GM12891 (cell line): ENCODE data around the gene CTBP2.
A peak's percentile ranks its signal among the peaks of the same experiment; 100 is the strongest.

Experiments used
- DNase-seq: peaks from one replicate; pipeline ENCODE4 v3.0.0; 2011; ENCODE audit warnings: low spot score; ENCODE audit not compliant: insufficient read length
- FAIRE-seq: peaks from 2 replicates; lab custom pipeline; 2011; peaks lifted over from hg19 to GRCh38; lab: Jason Lieb, UNC
- PAX5 ChIP-seq: IDR thresholded peaks from 2 replicates; pipeline ENCODE4 v1.6.1; 2011; ENCODE audit warnings: low read length, moderate library complexity, mild to moderate bottlenecking; ENCODE audit not compliant: insufficient read depth, severe bottlenecking
- POLR2A ChIP-seq: IDR thresholded peaks from 2 replicates; pipeline ENCODE4 v1.6.1; 2011; ENCODE audit warnings: low read depth, low read length, control low read depth
- POLR2AphosphoS5 ChIP-seq: IDR thresholded peaks from 2 replicates; pipeline ENCODE4 v1.6.1; 2011; ENCODE audit warnings: low read depth, low read length, control low read depth
- POU2F2 ChIP-seq: IDR thresholded peaks from 2 replicates; pipeline ENCODE4 v1.6.1; 2011; ENCODE audit warnings: low read depth, mild to moderate bottlenecking, control low read depth, low read length, moderate library complexity
- SPI1 ChIP-seq: IDR thresholded peaks from 2 replicates; pipeline ENCODE4 v1.6.1; 2011; ENCODE audit warnings: low read depth, low read length, control low read depth
- TAF1 ChIP-seq: IDR thresholded peaks from 2 replicates; pipeline ENCODE4 v1.6.1; 2011; ENCODE audit warnings: low read depth, low read length, control low read depth

Gene CTBP2

DNA sequence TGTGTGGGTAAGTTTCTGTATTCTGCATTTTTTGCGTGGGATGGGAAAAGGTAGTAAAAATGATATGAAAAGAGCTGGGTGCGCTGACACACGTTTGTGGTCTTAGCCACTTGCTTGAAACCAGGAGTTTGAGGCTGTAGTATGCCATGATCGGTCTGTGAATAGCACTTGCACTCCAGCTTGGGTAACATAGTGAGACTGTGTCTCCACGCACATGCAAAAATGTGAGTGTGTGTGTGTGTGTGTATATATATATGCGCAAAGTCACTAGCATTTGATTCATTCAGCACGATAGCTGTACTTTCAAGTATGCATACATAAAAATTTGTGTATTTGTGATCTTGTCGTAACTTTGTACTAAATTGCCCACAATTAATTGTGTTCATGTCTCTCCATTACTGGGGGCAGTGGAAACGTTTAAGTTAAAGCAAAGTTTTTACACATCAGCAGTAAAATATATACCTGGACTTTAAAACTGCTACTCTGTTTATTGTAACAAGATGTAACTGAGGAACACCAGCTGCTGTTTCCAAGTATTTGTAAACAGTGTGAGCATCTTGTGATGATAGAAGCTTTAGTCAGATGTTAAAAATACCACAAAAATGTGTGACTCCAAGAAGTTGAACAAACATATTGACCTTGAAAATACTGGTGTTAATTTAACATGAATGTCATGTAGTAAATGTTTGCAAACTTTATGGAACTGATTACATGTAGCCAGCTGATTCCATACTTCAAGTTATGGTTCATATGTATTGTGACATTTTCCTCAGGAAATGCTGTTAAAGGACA lies 216.9 kb downstream of the CTBP2 start:
- DNase-seq = no peak
- peak; percentile 43 for FAIRE-seq
- TF ChIP-seq TAF1 (no peak), POLR2AphosphoS5 (no peak), PAX5 (no peak), POLR2A (no peak), POU2F2 (no peak), SPI1 (no peak)

DNA sequence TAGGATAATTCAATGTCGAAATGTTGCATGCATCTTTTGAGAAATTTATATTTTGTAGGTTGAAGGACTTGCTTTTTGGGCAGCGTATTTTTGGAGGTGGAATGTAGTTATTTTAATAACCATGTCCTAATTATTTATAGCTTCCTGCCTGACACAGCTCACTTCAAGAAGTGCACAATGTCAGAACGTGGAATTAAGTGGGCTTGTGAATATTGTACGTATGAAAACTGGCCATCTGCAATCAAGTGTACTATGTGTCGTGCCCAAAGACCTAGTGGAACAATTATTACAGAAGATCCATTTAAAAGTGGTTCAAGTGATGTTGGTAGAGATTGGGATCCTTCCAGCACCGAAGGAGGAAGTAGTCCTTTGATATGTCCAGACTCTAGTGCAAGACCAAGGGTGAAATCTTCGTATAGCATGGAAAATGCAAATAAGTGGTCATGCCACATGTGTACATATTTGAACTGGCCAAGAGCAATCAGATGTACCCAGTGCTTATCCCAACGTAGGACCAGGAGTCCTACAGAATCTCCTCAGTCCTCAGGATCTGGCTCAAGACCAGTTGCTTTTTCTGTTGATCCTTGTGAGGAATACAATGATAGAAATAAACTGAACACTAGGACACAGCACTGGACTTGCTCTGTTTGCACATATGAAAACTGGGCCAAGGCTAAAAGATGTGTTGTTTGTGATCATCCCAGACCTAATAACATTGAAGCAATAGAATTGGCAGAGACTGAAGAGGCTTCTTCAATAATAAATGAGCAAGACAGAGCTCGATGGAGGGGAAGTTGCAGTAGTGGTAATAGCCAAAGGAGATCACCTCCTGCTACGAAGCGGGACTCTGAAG lies 217.8 kb downstream of the CTBP2 start:
- FAIRE-seq = peak; percentile 78
- DNase-seq = no peak
- TF ChIP-seq SPI1 = no peak
- TF ChIP-seq POLR2A = no peak

DNA sequence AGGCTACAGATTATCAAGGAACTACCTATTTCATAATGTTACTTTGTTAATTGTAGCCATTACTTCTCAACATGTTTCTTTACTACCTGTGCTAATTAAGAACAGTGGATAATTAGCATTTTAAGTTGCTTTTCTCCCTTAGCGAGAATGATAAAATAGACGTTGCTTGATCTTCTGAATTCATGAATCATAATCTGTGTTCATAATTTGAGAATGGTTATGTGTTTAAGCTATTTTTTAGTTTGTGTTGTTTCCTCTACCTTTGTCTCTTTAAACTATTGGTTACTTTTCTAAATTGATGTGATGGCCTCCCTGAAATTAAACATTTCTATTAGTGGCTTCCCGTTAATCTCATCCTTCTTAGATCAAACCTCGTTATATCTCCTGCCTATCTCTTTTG lies 218.5 kb downstream of the CTBP2 start, which contains the start of gene ZRANB1:
Gene ZRANB1 (plus strand): TSS at position 301 of the 400 bp plus-strand sequence. CDS start 371 bp downstream, outside the sequence.
- no peak for FAIRE-seq
- TF ChIP-seq POU2F2 (no peak), TAF1 (no peak), POLR2A (no peak), SPI1 (no peak), POLR2AphosphoS5 (no peak), PAX5 (no peak)
- no peak for DNase-seq

DNA sequence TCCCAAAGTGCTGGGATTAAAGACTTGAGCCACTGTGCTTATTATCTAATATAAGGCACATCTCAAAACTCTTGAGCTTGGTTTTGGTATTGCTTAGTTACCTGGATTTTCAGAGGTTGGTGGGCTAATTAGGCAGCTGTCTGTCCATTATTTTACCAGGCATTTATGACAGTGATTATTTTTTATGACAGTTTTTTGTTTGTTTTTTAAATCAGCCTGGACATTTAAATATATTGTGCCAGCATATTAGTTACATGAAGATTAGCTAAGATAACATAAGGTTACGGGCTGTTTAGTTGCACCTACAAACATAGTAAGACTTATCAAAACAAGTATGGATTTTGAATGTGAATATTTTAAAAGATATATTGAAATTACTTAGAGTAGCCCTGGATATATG lies 221.1 kb downstream of the CTBP2 start:
- no peak for DNase-seq
- no peak for TF ChIP-seq POLR2AphosphoS5
- no peak for TF ChIP-seq TAF1
- TF ChIP-seq POU2F2 = no peak
- no peak for TF ChIP-seq SPI1
- no peak for TF ChIP-seq POLR2A
- no peak for TF ChIP-seq PAX5
- no peak for FAIRE-seq

DNA sequence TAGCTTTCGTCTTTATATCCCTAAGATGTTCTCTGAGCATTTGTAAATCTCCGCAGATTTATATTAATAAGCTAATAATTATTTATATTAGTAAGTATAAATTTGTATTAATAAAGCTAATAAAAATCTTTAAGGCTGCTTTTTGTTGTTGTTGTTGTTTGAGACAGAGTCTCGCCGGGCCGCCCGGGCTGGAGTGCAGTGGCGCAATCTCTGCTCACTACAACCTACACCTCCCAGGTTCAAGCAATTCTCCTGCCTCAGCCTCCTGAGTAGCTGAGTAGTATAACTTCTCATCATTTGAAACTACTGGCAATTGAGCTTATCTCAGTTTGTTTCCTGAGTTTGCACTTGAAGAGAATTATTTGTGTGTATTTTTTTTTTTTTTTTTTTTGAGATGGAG lies 223.6 kb downstream of the CTBP2 start:
- no peak for FAIRE-seq
- no peak for DNase-seq
- TF ChIP-seq PAX5 (no peak), POLR2AphosphoS5 (no peak), SPI1 (no peak), TAF1 (no peak), POLR2A (no peak), POU2F2 (no peak)

DNA sequence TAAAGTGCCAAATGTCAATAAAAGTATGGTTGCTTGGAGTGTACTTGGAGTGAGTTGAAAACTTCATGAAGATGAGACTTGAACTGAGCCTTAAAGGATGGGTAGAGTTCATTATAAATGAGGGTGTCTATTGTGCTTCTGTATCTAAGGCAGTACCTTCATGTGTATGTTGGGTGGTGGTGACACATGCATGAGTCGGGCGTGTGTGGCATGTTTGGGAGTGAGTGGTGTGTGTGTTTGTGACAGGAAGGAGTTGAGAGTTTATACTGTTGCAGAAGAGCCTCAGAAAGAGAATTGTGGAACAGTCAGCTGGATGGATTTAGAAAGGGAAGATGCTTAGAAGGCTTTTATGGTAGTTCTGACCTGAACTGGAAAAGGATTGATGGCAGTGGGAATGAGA lies 224.4 kb downstream of the CTBP2 start:
- FAIRE-seq (no peak), DNase-seq (no peak)
- no peak for TF ChIP-seq POU2F2
